Jurkat, Clone E6-1 (cell line): Measurements from ENCODE around the gene FAM170B.

Experiments
- DNase-seq: peaks from one replicate; pipeline ENCODE4 v3.0.0-alpha.2; 2011; ENCODE audit warnings: low read depth, low spot score
- H3K4me3 ChIP-seq: 2 replicates; pipeline ENCODE4 v1.5.1; 2011; ENCODE audit warnings: mild to moderate bottlenecking, low read length, control low read depth, moderate library complexity

Gene FAM170B

DNA sequence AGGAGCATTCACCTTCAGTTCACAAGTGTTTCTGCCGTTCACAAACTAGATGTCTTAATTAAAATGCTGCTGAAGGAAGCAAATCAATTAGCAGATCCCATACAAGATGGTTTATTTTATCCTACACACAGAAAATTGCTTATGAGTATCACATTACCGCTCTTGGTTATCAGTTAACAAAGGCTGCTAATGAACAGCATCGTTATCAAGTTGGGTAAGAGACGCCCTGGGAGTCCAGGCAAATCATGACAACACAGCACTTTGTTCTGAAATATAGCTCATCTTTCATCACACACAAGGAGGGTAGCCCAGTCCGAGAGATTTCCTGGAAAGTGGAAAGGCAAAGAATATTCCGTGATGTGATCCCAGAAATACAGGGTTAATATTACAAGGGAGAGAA lies 20.8 kb upstream of the FAM170B start:
- DNase-seq: no peak

GRCh38 chr10:49153971-49154370 lies 20.1 kb upstream of the FAM170B start:
- no peak overlapping the region for H3K4me3 ChIP-seq
- DNase-seq: no peak

More for the DNA sequence above, 20.8 kb upstream of the FAM170B start:
- H3K4me3 ChIP-seq: no peak overlapping the region

- DNase-seq: no peak
- H3K4me3 ChIP-seq: no peak overlapping the region
Observed at GRCh38 chr10:49153115-49153514, 19.3 kb upstream of the FAM170B start.

GRCh38 chr10:49152663-49153062 lies 18.8 kb upstream of the FAM170B start:
- DNase-seq: no peak

GRCh38 chr10:49152037-49152436 lies 18.2 kb upstream of the FAM170B start:
- DNase-seq: no peak
- no peak overlapping the region for H3K4me3 ChIP-seq

More at GRCh38 chr10:49152663-49153062, 18.8 kb upstream of the FAM170B start:
- no peak overlapping the region for H3K4me3 ChIP-seq

GRCh38 chr10:49151481-49151880 lies 17.7 kb upstream of the FAM170B start:
- no peak for DNase-seq
- no peak overlapping the region for H3K4me3 ChIP-seq

DNA sequence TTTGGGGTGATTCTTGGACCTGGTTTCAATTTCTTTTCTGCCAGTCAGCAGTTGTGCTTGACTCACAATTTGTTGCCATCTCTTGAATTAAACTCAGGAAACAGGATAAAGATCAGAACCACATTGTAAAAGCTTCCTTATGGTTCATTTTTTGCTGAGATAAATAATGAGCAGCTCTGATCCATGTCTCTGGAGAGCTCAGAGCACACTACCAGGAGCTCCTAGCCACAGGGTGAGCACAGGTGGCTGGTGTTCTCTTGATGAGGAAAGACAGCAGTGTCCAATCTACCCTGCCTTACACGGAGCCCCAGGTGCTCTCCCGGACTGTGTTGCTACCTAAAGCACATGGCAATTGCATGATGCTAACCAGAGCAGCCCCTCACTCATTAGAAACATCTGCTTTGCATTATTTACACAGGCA lies 17.2 kb upstream of the FAM170B start:
- no peak overlapping the region for H3K4me3 ChIP-seq
- no peak for DNase-seq

- no peak for DNase-seq
- no peak overlapping the region for H3K4me3 ChIP-seq
Observed at GRCh38 chr10:49150426-49150825, 16.6 kb upstream of the FAM170B start.

DNA sequence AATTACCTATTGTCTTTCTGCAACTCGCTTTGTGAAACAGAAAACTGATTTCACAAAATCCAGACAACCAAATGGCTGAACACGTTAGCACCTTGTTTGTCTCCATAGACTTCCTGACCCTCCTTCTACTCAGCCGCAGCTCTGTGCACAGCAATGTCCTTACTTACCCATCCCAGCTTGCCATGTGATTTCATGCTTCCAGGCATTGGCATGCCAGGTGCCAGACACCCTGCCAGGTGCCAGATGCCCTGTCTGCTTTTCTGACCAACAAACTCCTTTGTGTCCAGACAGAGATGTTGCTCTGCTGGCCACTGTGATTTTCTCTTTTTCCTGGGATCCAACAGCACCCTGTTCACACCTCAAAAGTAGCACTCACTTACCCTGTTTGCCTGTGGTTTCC lies 16.1 kb upstream of the FAM170B start:
- no peak for DNase-seq

DNA sequence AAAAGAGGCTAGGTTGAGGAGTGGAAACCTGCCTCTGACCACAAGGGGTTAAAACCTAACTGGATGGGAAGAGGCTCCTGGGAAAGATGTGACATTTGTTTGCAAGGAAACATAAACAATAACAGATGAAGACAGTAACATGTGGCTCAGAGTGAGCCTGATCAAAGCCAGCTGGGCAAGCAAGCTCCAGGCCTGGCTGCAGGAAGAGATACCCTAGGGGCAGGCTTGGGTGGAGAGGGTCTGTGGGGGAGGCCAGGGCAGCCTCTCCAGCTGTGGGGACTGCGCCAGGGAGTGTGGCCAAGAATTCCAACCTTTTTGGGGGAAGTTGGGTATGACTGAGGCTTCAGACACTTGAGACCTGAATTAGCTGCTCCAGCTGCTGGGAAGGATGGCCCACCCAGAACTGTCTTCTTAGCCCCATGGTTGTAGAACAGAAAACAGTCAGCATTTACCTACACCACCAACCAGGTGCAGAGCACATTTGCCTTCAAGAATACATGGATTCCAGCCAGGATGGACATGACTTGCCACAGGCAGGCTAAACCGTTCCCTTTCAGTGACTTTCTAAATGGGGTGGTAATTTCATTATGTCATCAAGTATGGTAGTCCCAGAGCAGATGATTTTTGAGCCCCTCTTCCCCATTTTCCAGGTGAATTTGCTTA lies 10.4 kb upstream of the FAM170B start:
- DNase-seq: no peak
- no peak overlapping the region for H3K4me3 ChIP-seq

More for the DNA sequence above, 16.1 kb upstream of the FAM170B start:
- no peak overlapping the region for H3K4me3 ChIP-seq

GRCh38 chr10:49143249-49143648 lies 9.4 kb upstream of the FAM170B start:
- no peak for DNase-seq
- no peak overlapping the region for H3K4me3 ChIP-seq

DNA sequence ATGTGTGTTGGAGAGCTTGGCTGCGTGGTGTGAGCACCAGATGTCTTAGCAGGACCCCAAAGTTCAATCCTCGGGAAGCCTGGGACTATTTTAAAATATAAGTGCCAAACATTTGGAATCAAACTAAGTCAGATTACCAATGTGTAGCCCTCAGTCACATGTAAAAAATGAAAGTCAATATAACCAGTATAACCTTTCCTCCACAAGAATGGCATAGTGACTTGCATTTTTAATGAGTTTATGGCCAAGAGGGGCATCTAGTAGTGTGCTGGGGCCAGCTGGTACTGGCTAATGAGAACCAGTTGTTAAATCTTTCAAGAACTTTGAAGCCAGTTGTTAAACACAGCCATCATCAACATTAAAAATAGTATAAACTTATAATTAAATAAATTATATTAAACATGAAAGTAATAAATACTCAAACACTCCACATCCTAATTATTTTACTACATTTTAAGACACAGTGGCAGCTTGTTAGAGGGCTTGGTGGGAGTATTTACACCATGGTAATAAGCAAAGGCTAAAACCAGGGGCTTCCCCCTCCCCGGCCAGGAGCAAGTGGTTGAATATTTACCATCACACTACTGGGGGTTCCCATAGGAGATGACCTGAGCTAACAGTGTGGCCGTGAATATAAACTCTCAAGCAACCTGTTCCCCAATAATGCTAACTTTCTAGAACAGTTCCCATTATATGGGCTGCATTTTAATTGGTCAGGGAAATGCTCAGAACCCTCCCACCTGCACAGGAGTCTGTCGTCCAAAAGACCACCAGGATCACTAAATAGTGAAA lies 7.9 kb upstream of the FAM170B start:
- DNase-seq: no peak

GRCh38 chr10:49140304-49141177 lies 6.7 kb upstream of the FAM170B start:
- no peak for DNase-seq
- H3K4me3 ChIP-seq: no peak overlapping the region

More for the DNA sequence above, 7.9 kb upstream of the FAM170B start:
- H3K4me3 ChIP-seq: no peak overlapping the region

- DNase-seq: no peak
Observed at GRCh38 chr10:49139846-49140195, 6.0 kb upstream of the FAM170B start.

GRCh38 chr10:49139028-49139845 lies 5.4 kb upstream of the FAM170B start:
- H3K4me3 ChIP-seq: no peak overlapping the region
- no peak for DNase-seq

More at GRCh38 chr10:49139846-49140195, 6.0 kb upstream of the FAM170B start:
- no peak overlapping the region for H3K4me3 ChIP-seq

- DNase-seq: no peak
Observed at GRCh38 chr10:49138361-49138891, 4.6 kb upstream of the FAM170B start.

GRCh38 chr10:49136525-49136924 lies 2.7 kb upstream of the FAM170B start:
- H3K4me3 ChIP-seq: no peak overlapping the region
- no peak for DNase-seq

More at GRCh38 chr10:49138361-49138891, 4.6 kb upstream of the FAM170B start:
- H3K4me3 ChIP-seq: no peak overlapping the region

DNA sequence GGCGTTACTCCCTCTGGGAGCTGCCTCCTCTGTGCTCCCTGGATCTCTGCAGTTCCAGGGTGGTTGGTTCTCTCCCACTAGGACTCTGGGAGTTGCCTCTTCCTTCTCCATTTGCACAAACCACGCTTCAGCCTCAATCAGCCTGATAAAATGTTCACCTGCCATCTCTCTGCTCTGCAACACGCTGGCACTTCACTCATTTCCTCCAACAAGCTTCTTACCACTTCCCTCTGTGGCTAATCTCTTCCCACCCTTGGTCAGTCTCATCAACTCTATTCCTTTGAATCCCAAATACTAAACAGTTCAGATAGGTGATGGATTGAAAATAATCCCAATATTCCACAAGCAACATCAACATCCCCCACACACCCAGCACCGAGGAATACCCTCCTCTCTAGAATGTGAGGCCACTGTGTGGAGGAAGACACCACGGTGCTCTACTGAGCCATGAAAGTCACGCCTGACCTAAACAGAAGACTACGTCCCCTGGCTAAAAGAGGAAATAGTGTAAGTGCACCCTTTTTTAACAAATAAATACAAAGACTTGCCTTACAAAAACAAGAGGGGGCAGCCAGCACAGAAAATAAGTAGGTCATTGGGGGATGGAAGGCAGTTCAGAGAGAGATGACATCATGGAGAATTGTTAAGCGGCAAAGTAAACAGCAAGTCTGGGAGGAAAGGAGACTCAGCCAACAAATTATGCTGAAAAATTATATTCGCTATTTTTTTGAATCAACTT lies 1.9 kb upstream of the FAM170B start:
- no peak overlapping the region for H3K4me3 ChIP-seq
- DNase-seq: no peak
